Mucosa of descending colon (tissue), 3 donors: ENCODE data around the gene DPP6. TPM values are rescaled to one million over a fixed set of nuclear protein-coding genes. Genes with fewer than 3 reads are reported as not detected.
A peak's percentile ranks its signal among the peaks of the same experiment; 100 is the strongest.
"Not testable (repeated sequence)": the region's sequence is repeated elsewhere in the genome, so short reads cannot be mapped to it uniquely, and the experiment has no call there.

Experiments
- ATAC-seq: fragments of 200-7000 bp; cut with Tn5 transposase; one replicate; pipeline ENCODE4 v1.9.1; 2020; ENCODE audit warnings: mild to moderate bottlenecking, moderate library complexity
- DNase-seq, 3 donors: peaks; one replicate each; pipeline ENCODE4 v3.0.0-alpha.2; 2020
- H3K36me3 ChIP-seq: fragments of 200-600 bp; one replicate; pipeline ENCODE4 v1.8.0; 2021; ENCODE audit warnings: low read depth, mild to moderate bottlenecking
- H3K4me1 ChIP-seq: fragments of 200-600 bp; one replicate; pipeline ENCODE4 v1.8.0; 2021; ENCODE audit warnings: low read depth, mild to moderate bottlenecking
- H3K4me3 ChIP-seq: fragments of 200-600 bp; one replicate; pipeline ENCODE4 v1.8.0; 2021; ENCODE audit warnings: mild to moderate bottlenecking
- H3K9me3 ChIP-seq: fragments of 200-600 bp; one replicate; pipeline ENCODE4 v1.8.0; 2021; ENCODE audit warnings: mild to moderate bottlenecking
- intact Hi-C, 2 donors: fragments of 100-400 bp; cut with DNase I in 1 of 2; cut with micrococcal nuclease in 1 of 2; formaldehyde crosslinking; loops; one replicate each; pipeline versions ENCODE4 v1.11.0 to v1.11.1; 2022; cut with DNase I, micrococcal nuclease
- total RNA-seq, 3 donors: library from RNA; stranded (reverse); fragmentation: NEBNext Ultra II Directional in 2 of 3; extraction: Animal tissue kit (Norgen Biotek cat#: 25700) in 2 of 3; gene quantifications; one replicate each; pipeline versions ENCODE4 v1.2.1 to v1.2.4, GENCODE V29; 2021 to 2023
- TF ChIP-seq, protein P1 (sequence below): fragments of 200-600 bp; IDR thresholded peaks from one replicate; pipeline ENCODE4 v1.8.0; 2022; ENCODE audit warnings: antibody characterized with exemption, mild to moderate bottlenecking
- donor health status: DM: no; HTN: no; CAD: no; lungs with moderate emphysema.
- donor health status: DM: no; HTN: no; CAD: no.
- donor health status: DM: no; HTN: yes; CAD: no.

The DPP6 gene
- total RNA-seq, 3 donors from 2014 or later = 1.3 to 33.8 (median 1.5) TPM

DNA sequence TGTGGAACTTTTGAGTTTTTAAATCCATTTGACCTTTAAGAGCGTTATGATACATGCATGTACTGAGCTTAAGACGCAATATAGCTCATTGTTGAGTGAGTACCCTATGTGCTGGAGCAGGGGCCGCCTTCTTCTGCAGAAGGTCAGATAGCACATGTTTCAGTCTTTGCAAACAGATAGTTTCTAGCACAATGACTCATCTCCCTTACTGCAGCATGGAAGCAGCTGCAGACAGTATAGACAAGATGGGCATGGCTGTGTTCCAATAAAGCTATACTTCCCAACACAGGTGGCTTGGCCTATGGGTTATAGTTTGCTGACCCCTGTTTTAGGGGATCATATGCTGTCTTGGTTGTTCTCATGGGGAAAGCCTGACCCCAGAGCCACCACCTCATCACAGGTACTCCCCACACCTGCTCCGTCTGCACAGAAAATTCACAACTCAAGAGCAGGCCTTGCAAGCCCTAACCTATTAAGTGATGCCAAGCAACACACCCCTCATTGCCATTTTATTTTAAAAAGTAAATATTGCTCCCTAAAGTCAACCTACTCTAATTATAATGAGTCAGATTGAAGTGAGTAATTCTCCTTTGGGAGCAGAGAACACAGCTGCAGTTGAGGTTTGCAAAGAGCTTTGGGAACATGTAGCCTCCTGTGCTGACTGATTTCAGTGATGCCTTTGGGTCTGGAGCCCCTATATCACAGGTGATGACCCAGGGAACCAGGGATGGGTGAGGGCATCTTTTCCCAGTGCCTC lies 620.6 kb downstream of the DPP6 start:
- Histone ChIP-seq H3K4me1 (no peaks in the 10 kb centered on the region), H3K9me3 (no peaks in the 10 kb centered on the region), H3K36me3 (no peaks in the 10 kb centered on the region), H3K4me3 (no peak overlapping the region)
- TF ChIP-seq, protein P1, sequence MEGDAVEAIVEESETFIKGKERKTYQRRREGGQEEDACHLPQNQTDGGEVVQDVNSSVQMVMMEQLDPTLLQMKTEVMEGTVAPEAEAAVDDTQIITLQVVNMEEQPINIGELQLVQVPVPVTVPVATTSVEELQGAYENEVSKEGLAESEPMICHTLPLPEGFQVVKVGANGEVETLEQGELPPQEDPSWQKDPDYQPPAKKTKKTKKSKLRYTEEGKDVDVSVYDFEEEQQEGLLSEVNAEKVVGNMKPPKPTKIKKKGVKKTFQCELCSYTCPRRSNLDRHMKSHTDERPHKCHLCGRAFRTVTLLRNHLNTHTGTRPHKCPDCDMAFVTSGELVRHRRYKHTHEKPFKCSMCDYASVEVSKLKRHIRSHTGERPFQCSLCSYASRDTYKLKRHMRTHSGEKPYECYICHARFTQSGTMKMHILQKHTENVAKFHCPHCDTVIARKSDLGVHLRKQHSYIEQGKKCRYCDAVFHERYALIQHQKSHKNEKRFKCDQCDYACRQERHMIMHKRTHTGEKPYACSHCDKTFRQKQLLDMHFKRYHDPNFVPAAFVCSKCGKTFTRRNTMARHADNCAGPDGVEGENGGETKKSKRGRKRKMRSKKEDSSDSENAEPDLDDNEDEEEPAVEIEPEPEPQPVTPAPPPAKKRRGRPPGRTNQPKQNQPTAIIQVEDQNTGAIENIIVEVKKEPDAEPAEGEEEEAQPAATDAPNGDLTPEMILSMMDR = no peak
- ATAC-seq (no peak), DNase-seq (no peak)
- intact Hi-C loops = no loop called here

DNA sequence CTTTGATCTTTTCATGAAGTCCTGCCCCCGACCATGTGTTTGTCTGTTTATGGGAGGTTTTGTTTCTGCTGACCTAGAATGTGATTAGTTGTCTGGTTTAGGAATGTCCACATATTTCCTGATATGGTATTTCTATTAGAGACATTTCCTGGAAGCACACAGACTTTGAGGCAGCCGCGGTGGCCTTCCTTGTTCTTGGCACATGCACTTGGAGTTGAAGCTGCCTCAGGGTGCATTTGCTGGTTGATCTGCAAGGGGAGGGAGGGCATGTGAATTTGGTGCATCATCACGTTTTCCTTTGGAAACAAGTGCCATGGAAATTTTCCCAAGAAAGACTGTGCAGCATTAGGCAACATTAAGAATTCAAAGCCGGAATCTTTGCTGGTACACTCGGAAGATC lies 622.0 kb downstream of the DPP6 start:
- Histone ChIP-seq H3K9me3 (no peaks in the 10 kb centered on the region), H3K4me3 (no peak overlapping the region), H3K36me3 (no peaks in the 10 kb centered on the region), H3K4me1 (no peaks in the 10 kb centered on the region)
- DNase-seq = no peak
- intact Hi-C loops = no loop called here
- TF ChIP-seq, protein P1 = no peak
- no peak for ATAC-seq

DNA sequence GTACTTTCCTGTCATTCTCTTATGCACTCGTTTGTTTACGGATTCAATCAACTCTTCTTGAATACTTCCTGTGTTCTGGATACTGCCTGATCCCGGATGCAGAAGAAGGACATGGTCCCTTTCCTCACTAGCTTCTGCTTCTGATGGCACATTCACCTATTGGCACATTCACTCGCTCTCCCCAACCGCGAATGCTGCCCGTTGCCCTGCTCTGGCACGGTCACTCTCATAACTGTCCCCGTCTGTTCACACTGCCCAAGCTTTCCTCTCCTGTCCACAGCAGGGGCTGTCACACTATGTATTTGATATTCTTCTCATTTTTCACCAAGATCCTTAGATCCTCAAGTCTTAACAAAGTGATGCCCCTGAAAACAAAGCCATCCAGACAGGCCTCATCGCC lies 623.4 kb downstream of the DPP6 start:
- Histone ChIP-seq H3K4me1 (no peaks in the 10 kb centered on the region), H3K4me3 (no peak overlapping the region), H3K9me3 (no peaks in the 10 kb centered on the region), H3K36me3 (no peaks in the 10 kb centered on the region)
- ATAC-seq = no peak
- TF ChIP-seq, protein P1 = no peak
- intact Hi-C loops = no loop called here
- DNase-seq = no peak

DNA sequence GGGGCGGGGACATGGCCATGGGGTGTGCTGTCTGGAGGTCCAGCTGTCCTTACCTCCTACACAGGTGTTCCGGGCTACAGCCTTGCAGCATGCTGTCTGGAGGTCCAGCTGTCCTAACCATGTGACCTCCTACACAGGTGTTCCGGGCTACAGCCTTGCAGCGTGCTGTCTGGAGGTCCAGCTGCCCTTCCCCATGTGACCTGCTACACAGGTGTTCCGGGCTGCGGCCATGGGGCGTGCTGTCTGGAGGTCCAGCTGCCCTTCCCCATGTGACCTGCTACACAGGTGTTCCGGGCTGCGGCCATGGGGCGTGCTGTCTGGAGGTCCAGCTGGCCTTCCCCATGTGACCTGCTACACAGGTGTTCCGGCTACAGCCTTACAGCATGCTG lies 623.8 kb downstream of the DPP6 start:
- DNase-seq (peak in 2 of 3 donors; percentile 56 to 69), ATAC-seq (peak; percentile 54)
- H3K36me3 ChIP-seq, H3K9me3 ChIP-seq, H3K4me1 ChIP-seq, intact Hi-C loops, H3K4me3 ChIP-seq: not testable (repeated sequence)

DNA sequence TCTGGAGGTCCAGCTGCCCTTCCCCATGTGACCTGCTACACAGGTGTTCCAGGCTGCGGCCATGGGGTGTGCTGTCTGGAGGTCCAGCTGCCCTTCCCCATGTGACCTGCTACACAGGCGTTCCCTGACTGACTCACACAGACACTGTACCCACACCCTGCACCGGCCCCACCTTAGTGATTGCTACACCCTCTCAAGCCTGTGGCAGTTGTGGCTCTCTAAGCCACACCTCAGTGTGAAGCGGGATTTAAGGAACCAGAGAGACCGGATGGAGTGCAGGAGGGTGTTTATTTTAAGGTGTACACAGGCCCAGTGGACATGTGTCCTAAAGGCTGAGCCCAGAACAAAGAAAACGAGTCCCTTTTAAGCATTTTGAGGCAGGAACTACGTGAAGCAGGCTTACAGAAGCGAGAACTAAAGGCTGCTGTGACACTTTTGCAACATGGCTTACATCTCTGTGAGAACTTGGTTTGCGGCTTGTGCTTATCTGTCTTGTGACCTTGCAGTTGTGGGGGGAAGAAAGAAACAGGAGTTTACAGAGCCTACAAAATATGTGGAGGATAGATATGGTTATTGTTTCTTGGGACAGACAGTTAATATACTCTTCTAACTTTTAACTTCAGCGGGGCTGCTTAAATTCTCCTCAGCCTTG lies 624.4 kb downstream of the DPP6 start:
- no peaks in the 10 kb centered on the region for H3K4me1 ChIP-seq
- no peaks in the 10 kb centered on the region for H3K36me3 ChIP-seq
- ATAC-seq = peak; percentile 100
- peak; percentile 80 to 88 (median 87) for DNase-seq
- intact Hi-C loops = no loop called here
- no peak overlapping the region for H3K4me3 ChIP-seq
- H3K9me3 ChIP-seq = no peaks in the 10 kb centered on the region
- TF ChIP-seq, protein P1 = no peak

DNA sequence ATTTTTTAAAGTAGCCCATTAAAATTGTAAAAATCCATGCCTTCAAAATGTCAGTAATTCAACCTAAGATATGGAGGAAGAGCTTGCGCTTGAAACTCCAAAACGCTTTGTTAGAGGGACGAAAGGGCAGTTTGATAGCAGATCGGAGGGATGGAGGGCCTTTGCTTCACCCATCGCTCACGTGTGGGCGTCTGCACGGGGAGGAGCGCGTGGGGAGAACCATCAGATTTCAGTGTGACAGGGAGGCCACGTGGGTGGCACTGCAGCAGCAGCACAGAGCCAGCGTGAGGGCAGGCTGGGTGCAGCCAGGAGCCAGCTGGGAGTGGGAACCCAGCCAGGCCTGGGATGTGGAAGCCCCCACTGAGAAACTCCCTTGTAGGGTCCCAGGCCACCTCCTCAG lies 625.3 kb downstream of the DPP6 start:
- TF ChIP-seq, protein P1 = no peak
- no peaks in the 10 kb centered on the region for H3K4me1 ChIP-seq
- H3K36me3 ChIP-seq = no peaks in the 10 kb centered on the region
- intact Hi-C loops = no loop called here
- ATAC-seq = no peak
- DNase-seq = no peak
- no peak overlapping the region for H3K4me3 ChIP-seq
- H3K9me3 ChIP-seq = no peaks in the 10 kb centered on the region

DNA sequence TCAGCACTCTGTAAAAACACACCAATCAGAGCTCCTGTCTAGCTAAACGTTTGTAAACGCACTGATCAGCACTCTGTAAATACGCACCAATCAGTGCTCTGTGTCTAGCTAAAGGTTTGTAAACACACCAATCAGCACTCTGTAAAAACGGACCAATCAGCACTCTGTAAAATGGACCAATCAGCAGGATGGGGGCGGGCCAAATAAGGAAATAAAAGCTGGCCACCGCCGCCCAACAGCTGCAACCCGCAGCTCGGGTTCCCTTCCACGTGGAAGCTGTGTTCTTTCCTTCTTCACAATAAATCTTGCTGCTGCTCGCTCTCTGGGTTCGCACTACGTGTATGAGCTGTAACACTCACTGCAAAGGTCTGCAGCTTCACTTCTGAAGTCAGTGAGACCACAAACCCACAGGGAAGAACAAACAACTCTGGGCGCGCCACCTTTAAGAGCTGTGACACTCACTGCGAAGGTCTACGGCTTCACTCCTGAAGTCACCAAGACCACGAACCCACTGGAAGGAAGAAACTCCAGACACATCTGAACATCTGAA lies 625.9 kb downstream of the DPP6 start:
- H3K4me1 ChIP-seq, H3K4me3 ChIP-seq, intact Hi-C loops, H3K36me3 ChIP-seq, H3K9me3 ChIP-seq, ATAC-seq, DNase-seq: not testable (repeated sequence)
